HG03066 (cell line): Measurements from ENCODE around the gene ELAVL1.

Source experiments
- ATAC-seq: cut with Tn5 transposase; IDR thresholded peaks from one replicate; pipeline ENCODE4 v1.9.1; 2021; ENCODE audit warnings: low read depth; ENCODE audit not compliant: unreplicated experiment

The ELAVL1 gene

GRCh38 chr19:7915250-7916102 is 90.0 kb downstream of the ELAVL1 start:
- ATAC-seq, result no peak

DNA sequence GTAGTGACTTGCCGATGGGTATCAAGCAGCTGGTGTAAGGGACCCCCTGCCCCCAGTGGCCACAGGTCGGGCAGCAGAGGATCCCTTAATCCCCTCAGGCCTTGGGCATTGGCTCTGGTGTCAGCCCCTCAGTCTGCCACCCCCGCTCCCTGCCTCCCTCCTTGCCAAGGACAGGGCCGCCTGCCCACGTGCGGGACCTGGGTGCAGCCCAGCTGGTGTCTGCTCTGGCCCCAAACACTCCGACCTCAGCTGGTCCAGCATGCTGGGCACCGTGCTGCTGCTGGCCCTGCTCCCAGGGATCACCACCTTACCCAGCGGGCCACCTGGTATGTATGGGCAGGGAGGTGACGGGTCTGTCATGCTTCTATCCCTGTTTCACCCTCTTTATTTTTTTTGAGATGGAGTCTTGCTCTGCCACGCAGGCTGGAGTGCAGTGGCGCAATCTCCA is 90.8 kb downstream of the ELAVL1 start, which contains the start of gene TGFBR3L:
TSS of gene TGFBR3L (plus strand) at position 233 of the 448 bp plus-strand sequence.
- ATAC-seq, result no peak

DNA sequence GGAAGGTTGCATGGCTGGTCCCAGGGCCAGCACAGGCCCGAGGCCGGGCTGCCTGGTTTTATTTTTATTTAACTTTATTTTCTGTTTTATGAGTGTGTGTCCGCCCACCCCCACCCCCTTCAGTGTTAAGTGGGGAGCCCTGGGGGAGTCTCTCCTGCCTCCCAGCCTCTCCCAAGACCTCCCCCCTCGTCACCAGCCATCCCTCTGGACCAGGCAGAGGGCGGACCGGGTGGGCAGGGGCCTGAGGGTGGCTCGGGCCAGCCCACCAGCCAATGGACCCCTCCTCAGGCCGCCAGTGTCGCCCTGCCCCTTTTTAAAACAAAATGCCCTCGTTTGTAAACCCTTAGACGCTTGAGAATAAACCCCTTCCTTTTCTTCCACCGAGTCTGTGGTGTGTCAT is 91.3 kb downstream of the ELAVL1 start:
- no peak for ATAC-seq

GRCh38 chr19:7913652-7914051 is 91.8 kb downstream of the ELAVL1 start:
- no peak for ATAC-seq

GRCh38 chr19:7912697-7913564 is 92.5 kb downstream of the ELAVL1 start:
- ATAC-seq, result no peak

- ATAC-seq, result no peak
Observed at GRCh38 chr19:7912144-7912696, 93.2 kb downstream of the ELAVL1 start.

GRCh38 chr19:7911508-7912143 is 93.8 kb downstream of the ELAVL1 start:
- no peak for ATAC-seq

GRCh38 chr19:7910321-7911161 is 94.9 kb downstream of the ELAVL1 start:
- no peak for ATAC-seq

GRCh38 chr19:7909471-7910067 is 95.9 kb downstream of the ELAVL1 start:
- no peak for ATAC-seq

GRCh38 chr19:7908742-7909461 is 96.5 kb downstream of the ELAVL1 start:
- ATAC-seq, result no peak
